ENCODE results near the gene KRTAP9-4.

GRCh38 chr17:41263212-41263611 lies 13.7 kb downstream of the KRTAP9-4 start:
- TF ChIP-seq, protein P1, sequence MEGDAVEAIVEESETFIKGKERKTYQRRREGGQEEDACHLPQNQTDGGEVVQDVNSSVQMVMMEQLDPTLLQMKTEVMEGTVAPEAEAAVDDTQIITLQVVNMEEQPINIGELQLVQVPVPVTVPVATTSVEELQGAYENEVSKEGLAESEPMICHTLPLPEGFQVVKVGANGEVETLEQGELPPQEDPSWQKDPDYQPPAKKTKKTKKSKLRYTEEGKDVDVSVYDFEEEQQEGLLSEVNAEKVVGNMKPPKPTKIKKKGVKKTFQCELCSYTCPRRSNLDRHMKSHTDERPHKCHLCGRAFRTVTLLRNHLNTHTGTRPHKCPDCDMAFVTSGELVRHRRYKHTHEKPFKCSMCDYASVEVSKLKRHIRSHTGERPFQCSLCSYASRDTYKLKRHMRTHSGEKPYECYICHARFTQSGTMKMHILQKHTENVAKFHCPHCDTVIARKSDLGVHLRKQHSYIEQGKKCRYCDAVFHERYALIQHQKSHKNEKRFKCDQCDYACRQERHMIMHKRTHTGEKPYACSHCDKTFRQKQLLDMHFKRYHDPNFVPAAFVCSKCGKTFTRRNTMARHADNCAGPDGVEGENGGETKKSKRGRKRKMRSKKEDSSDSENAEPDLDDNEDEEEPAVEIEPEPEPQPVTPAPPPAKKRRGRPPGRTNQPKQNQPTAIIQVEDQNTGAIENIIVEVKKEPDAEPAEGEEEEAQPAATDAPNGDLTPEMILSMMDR (conservative IDR thresholded peaks at IDR 0.05; ENCODE audit: low read length), result no peak
- TF ChIP-seq EZH2phosphoT487 (IDR thresholded peaks at IDR 0.05; ENCODE audit: borderline replicate concordance), result no peak
